ENCODE results near the gene CUL5.

Gene CUL5

DNA sequence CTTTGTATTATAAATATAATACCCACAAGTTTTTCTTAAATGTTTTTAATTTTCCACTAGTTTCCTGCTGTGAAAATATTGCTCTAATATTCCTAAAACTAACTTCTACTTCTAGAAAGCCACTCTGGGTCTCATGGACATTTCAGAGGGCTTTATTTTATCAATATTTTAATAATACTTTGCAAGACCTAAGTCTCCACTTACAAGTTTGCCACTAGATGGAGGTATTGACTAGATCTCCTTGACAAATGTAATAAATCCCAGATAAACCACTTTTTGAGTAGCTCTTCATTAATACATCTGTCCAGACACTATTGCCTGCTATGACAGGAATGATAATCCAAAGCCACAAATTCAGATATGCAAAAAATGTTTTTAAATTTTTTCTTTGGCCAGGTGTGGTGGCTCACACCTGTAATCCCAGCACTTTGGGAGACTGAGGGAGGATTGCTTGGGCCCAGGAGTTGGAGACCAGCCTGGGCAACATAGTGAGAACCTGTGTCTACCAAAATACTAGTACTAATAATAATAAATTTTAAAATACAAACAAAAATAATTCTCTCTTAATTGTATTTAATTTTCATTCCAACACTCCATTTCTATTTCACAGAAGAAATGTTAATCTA, 109.2 kb downstream of the CUL5 start:
- no peak for TF ChIP-seq GATA3 (IDR thresholded peaks at IDR 0.05; ENCODE audit: low read depth, low read length)
- no peak for TF ChIP-seq GATA2 (IDR thresholded peaks at IDR 0.05; ENCODE audit: low read depth, low read length)

DNA sequence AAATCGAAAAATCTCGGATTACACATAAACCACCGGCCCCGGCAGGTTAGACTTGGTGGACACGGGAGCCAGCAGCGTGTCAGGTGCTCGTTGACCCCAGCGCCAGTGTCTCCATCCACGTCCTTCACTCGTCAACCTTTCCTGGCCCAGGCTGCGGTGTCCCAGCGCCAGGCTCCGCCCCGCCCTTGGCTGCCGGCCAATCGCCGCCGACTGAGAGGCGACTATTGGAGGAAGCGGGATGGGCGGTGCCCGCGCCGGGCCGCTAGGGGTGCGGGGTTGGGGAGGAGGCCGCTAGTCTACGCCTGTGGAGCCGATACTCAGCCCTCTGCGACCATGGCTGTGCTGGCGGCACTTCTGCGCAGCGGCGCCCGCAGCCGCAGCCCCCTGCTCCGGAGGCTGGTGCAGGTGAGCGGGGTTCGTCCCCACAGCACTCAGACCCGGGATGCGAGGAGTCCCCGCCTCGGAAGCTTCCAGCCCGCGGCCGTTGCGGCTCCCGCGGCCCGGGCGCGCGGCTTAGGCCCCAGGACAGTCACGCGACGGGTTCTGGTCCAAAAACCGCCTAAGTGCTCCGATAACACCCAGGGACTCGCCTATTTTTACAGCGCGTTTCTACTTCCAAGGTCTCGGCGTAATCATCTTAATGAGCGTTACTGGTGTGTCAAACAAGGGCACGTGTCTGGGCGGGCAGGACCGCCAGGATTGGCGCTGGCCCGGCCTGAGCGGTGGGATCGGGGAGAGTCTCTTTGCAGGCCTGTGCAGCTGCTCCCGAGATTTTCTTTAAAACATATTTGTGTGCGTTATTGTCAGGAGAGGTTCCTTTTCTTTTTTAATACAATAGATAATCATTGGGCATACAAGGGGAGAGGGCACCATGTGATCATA, 112.8 kb downstream of the CUL5 start, which contains the start of gene ACAT1:
ACAT1 (plus strand) TSS at position 294 of the 882 bp plus-strand sequence; CDS start at position 334, 40 bp downstream.
- TF ChIP-seq GATA3 (IDR thresholded peaks at IDR 0.05; ENCODE audit: low read depth, low read length) = no peak
- no peak for TF ChIP-seq GATA2 (IDR thresholded peaks at IDR 0.05; ENCODE audit: low read depth, low read length)

DNA sequence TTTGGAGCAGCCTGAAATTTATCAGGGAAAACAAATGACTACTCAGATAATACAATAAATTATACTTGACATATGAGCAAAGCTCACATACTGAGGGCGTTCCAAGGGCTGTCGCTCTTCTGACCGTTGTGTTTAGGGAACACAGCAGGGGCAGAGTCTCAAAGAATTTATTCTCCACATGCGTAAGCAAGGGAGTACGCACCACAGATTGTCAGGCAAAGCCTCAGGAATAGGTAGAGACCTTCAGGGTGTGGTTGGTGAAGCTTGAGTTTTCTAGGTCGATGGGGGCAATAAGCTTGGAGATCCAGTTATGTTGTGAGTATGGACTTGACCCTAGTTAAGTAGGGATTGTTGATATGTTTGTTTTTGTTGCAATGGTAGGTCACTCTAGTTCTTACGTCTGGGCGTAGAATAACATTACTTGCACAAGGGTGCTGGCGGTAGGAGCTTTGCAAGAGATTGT, 113.5 kb downstream of the CUL5 start:
- TF ChIP-seq GATA3 (IDR thresholded peaks at IDR 0.05; ENCODE audit: low read depth, low read length) (no peak), GATA2 (IDR thresholded peaks at IDR 0.05; ENCODE audit: low read depth, low read length) (no peak)

GRCh38 chr11:108125096-108125495, 116.4 kb downstream of the CUL5 start:
- no peak for TF ChIP-seq GATA2 (IDR thresholded peaks at IDR 0.05; ENCODE audit: low read depth, low read length)
- no peak for TF ChIP-seq GATA3 (IDR thresholded peaks at IDR 0.05; ENCODE audit: low read depth, low read length)

DNA sequence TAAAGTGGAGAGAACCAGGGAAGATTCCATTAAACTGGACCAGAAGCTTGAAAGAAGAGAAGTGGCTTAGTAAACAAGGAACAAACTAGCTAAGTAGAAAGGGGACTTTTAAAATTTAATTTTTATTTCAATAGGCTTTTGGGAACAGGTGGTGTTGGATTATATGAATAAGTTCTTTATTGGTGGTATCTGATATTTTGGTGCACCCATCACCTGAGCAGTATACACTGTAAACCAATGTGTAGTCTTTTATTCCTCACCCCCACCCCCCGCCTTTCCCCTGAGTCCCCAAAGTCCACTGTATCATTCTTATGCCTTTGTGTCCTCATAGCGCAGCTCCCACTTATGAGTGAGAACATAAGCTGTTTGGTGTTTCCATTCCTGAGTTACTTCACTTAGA, 120.1 kb downstream of the CUL5 start:
- TF ChIP-seq GATA3 (IDR thresholded peaks at IDR 0.05; ENCODE audit: low read depth, low read length) = no peak
- TF ChIP-seq GATA2 (IDR thresholded peaks at IDR 0.05; ENCODE audit: low read depth, low read length) = no peak

DNA sequence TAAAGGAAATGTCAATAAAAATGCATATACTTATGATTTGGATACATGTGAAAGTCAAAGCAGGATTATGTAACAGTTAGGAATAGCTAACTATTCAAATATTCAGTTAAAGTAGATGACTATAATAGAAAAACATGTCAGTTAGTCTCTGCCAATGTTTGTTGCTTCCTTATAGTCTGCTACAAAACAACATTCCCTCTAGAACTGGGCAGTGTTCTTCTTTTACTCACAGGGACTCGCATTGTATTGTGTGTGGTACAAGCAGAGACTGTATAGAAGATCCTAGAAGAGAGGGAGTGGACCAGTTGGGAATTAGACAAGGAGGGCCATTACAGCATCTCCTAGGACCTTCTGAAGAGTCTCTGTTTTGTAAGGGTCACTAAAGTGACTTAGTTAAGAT, 123.3 kb downstream of the CUL5 start:
- TF ChIP-seq GATA2 (IDR thresholded peaks at IDR 0.05; ENCODE audit: low read depth, low read length) (no peak), GATA3 (IDR thresholded peaks at IDR 0.05; ENCODE audit: low read depth, low read length) (no peak)

GRCh38 chr11:108135845-108136544, 127.3 kb downstream of the CUL5 start:
- no peak for TF ChIP-seq GATA2 (IDR thresholded peaks at IDR 0.05; ENCODE audit: low read depth, low read length)
- no peak for TF ChIP-seq GATA3 (IDR thresholded peaks at IDR 0.05; ENCODE audit: low read depth, low read length)

DNA sequence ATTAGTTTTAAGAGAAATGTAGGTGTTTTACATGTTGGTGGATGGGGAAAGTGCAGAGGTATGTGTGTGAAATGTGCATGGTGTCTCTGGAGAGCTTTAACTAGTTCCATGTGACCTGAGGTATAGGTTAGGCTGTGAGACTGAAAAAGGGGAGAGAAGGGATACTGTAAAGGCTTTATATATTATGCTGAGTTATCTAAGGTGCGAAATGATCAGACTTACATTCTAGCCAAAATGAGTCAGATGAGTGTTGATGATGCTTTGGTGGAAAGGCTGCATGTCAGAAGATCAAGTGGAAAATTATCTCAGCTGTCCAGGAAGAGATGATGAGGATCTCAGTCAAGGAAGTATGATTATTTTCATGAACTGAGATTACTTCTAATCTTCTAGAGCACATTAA, 128.5 kb downstream of the CUL5 start:
- no peak for TF ChIP-seq GATA3 (IDR thresholded peaks at IDR 0.05; ENCODE audit: low read depth, low read length)
- TF ChIP-seq GATA2 (IDR thresholded peaks at IDR 0.05; ENCODE audit: low read depth, low read length) = no peak

DNA sequence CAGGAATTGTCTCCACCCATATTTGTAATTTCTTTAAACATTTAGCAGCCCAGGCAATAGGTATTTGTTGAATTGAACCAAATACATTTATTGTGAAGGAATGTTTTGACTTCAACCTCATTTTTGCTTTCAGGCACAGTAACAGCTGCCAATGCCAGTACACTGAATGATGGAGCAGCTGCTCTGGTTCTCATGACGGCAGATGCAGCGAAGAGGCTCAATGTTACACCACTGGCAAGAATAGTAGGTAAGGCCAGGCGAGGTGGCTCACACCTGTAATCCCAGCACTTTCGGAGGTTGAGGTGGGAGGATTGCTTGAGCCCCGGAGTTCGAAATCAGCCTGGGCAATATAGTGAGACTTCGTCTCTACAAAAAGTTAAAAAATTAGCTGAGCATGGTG, 133.6 kb downstream of the CUL5 start:
- TF ChIP-seq GATA2 (IDR thresholded peaks at IDR 0.05; ENCODE audit: low read depth, low read length) (no peak), GATA3 (IDR thresholded peaks at IDR 0.05; ENCODE audit: low read depth, low read length) (no peak)

- TF ChIP-seq GATA3 (IDR thresholded peaks at IDR 0.05; ENCODE audit: low read depth, low read length) (no peak), GATA2 (IDR thresholded peaks at IDR 0.05; ENCODE audit: low read depth, low read length) (no peak)
Observed at GRCh38 chr11:108144615-108145014, 135.9 kb downstream of the CUL5 start.

GRCh38 chr11:108147150-108147549, 138.5 kb downstream of the CUL5 start:
- no peak for TF ChIP-seq GATA2 (IDR thresholded peaks at IDR 0.05; ENCODE audit: low read depth, low read length)
- TF ChIP-seq GATA3 (IDR thresholded peaks at IDR 0.05; ENCODE audit: low read depth, low read length) = no peak

GRCh38 chr11:108148556-108148955, 139.9 kb downstream of the CUL5 start:
- TF ChIP-seq GATA3 (IDR thresholded peaks at IDR 0.05; ENCODE audit: low read depth, low read length) = no peak
- no peak for TF ChIP-seq GATA2 (IDR thresholded peaks at IDR 0.05; ENCODE audit: low read depth, low read length)

GRCh38 chr11:108154591-108154990, 145.9 kb downstream of the CUL5 start:
- TF ChIP-seq GATA2 (IDR thresholded peaks at IDR 0.05; ENCODE audit: low read depth, low read length) = no peak
- TF ChIP-seq GATA3 (IDR thresholded peaks at IDR 0.05; ENCODE audit: low read depth, low read length) = no peak
